ENCODE results near the gene AMIGO3.
"Not testable (repeated sequence)": the region's sequence is repeated elsewhere in the genome, so short reads cannot be mapped to it uniquely, and the experiment has no call there.

AMIGO3 gene

DNA sequence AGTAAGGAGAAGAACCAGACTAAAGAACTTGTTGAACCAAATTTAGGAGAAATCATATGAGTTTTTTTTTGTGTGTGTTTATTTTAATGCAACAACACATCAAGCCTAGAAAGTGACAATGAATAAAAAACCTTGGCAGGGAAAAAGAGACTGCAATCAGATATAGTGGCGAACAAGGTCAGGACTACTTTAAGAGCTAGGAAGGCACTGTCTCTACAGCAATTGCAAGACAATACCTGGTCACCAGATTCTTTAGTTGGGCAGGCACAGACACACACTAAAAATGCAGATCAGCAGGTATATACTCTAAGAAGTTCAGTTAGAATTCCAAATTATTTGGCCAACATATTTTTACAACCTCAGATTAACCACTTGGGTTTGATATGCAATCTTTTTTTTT lies 35.1 kb upstream of the AMIGO3 start:
- no peak for ATAC-seq (ENCODE audit: insufficient read depth, low read depth)
- Histone ChIP-seq H2AFZ (ENCODE audit: low read depth, low read length) (no peak overlapping the region), H3K79me2 (ENCODE audit: insufficient read depth, low read length) (peaks cover 91% of the 10 kb centered on the region), H3K4me3 (ENCODE audit: low read depth in 1 of 2, low read length in 2 of 2) (no peak overlapping the region), H3K9me3 (ENCODE audit: insufficient read depth, low read length, severe bottlenecking) (no peaks in the 10 kb centered on the region), H3K9ac (ENCODE audit: low read depth, low read length) (no peak overlapping the region), H4K20me1 (ENCODE audit: insufficient read depth, low read length) (peaks cover 36% of the 10 kb centered on the region; the same call in 1 of the 2 replicates), H3K4me1 (ENCODE audit: insufficient read depth, low read length) (no peaks in the 10 kb centered on the region), H3K27me3 (ENCODE audit: insufficient read depth, low read length, poor library complexity) (no peaks in the 10 kb centered on the region), H3K4me2 (ENCODE audit: insufficient read depth, low read length) (no peak overlapping the region), H3K27ac (ENCODE audit: low read length) (no peak overlapping the region), H3K36me3 (ENCODE audit: insufficient read depth, low read length) (peaks cover 3% of the 10 kb centered on the region; the same call in 1 of the 2 replicates)
- DNase-seq: no peak
- TF ChIP-seq, protein P1, sequence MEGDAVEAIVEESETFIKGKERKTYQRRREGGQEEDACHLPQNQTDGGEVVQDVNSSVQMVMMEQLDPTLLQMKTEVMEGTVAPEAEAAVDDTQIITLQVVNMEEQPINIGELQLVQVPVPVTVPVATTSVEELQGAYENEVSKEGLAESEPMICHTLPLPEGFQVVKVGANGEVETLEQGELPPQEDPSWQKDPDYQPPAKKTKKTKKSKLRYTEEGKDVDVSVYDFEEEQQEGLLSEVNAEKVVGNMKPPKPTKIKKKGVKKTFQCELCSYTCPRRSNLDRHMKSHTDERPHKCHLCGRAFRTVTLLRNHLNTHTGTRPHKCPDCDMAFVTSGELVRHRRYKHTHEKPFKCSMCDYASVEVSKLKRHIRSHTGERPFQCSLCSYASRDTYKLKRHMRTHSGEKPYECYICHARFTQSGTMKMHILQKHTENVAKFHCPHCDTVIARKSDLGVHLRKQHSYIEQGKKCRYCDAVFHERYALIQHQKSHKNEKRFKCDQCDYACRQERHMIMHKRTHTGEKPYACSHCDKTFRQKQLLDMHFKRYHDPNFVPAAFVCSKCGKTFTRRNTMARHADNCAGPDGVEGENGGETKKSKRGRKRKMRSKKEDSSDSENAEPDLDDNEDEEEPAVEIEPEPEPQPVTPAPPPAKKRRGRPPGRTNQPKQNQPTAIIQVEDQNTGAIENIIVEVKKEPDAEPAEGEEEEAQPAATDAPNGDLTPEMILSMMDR (IDR thresholded peaks at IDR 0.05; ENCODE audit: borderline replicate concordance, extremely low read depth, low read length, poor library complexity, severe bottlenecking): no peak
- TF ChIP-seq EZH2 (IDR thresholded peaks at IDR 0.05; ENCODE audit: borderline replicate concordance, low read depth, low read length, severe bottlenecking): no peak

DNA sequence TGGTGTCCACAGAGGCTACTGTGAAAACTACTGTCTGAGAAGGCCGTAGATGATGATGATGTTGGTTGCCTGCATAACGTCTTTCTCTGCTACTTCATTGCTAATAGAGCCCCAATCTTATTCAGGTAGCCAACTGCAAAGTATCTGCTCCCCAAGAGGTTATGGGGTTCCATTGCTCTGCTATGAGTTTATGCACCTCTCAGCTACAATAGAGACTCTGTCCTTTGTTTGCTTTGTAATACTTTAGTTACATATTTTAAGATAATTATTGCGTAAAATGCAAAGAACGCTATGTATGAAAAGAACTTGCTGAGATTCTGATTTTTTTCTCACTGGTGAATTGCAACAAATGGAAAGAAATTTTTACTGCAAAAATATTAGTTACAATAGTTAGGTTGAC lies 32.0 kb upstream of the AMIGO3 start:
- no peak overlapping the region for H2AFZ ChIP-seq (ENCODE audit: low read depth, low read length)
- peaks cover 27% of the 10 kb centered on the region for H3K36me3 ChIP-seq (ENCODE audit: insufficient read depth, low read length)
- no peaks in the 10 kb centered on the region for H3K4me1 ChIP-seq (ENCODE audit: insufficient read depth, low read length)
- DNase-seq (no peak), ATAC-seq (ENCODE audit: insufficient read depth, low read depth) (no peak)
- H3K9me3 ChIP-seq (ENCODE audit: insufficient read depth, low read length, severe bottlenecking): no peaks in the 10 kb centered on the region
- no peak overlapping the region for H3K4me3 ChIP-seq (ENCODE audit: low read depth in 1 of 2, low read length in 2 of 2)
- H3K4me2 ChIP-seq (ENCODE audit: insufficient read depth, low read length): no peak overlapping the region
- no peaks in the 10 kb centered on the region for H3K27me3 ChIP-seq (ENCODE audit: insufficient read depth, low read length, poor library complexity)
- H3K79me2 ChIP-seq (ENCODE audit: insufficient read depth, low read length): peaks cover 82% of the 10 kb centered on the region
- peaks cover 38% of the 10 kb centered on the region for H4K20me1 ChIP-seq (ENCODE audit: insufficient read depth, low read length)
- no peak overlapping the region for H3K27ac ChIP-seq (ENCODE audit: low read length)
- H3K9ac ChIP-seq (ENCODE audit: low read depth, low read length): no peak overlapping the region
- TF ChIP-seq, protein P1 (IDR thresholded peaks at IDR 0.05; ENCODE audit: borderline replicate concordance, extremely low read depth, low read length, poor library complexity, severe bottlenecking): no peak
- TF ChIP-seq EZH2 (IDR thresholded peaks at IDR 0.05; ENCODE audit: borderline replicate concordance, low read depth, low read length, severe bottlenecking): no peak

DNA sequence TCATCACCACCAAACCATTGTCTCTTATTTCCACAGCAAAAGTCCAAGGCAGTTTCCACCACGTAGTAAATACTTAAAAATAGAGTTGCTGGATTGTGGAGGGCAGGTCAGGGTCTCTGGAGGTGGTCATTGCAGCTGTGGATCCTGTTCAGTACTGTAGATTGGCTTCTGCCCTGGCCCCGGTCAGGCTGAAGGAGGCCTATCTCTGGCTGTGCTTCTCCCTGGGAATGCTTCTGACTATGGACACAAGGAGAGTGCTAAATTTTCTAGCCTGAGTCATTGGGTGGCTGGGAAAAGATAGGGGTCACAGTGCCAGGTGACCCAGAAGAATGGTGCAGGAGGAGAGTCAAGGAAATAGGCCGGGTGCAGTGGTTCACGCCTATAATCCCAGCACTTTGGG lies 30.6 kb upstream of the AMIGO3 start:
- no peaks in the 10 kb centered on the region for H3K4me1 ChIP-seq (ENCODE audit: insufficient read depth, low read length)
- no peak overlapping the region for H2AFZ ChIP-seq (ENCODE audit: low read depth, low read length)
- H3K36me3 ChIP-seq (ENCODE audit: insufficient read depth, low read length): peaks cover 34% of the 10 kb centered on the region
- peaks cover 80% of the 10 kb centered on the region for H3K79me2 ChIP-seq (ENCODE audit: insufficient read depth, low read length)
- no peak overlapping the region for H3K9ac ChIP-seq (ENCODE audit: low read depth, low read length)
- H3K4me3 ChIP-seq (ENCODE audit: low read depth in 1 of 2, low read length in 2 of 2): no peak overlapping the region
- ATAC-seq (ENCODE audit: insufficient read depth, low read depth): no peak
- H3K27me3 ChIP-seq (ENCODE audit: insufficient read depth, low read length, poor library complexity): no peaks in the 10 kb centered on the region
- DNase-seq: no peak
- H3K9me3 ChIP-seq (ENCODE audit: insufficient read depth, low read length, severe bottlenecking): no peaks in the 10 kb centered on the region
- TF ChIP-seq, protein P1 (IDR thresholded peaks at IDR 0.05; ENCODE audit: borderline replicate concordance, extremely low read depth, low read length, poor library complexity, severe bottlenecking): no peak
- H4K20me1 ChIP-seq (ENCODE audit: insufficient read depth, low read length): peaks cover 32% of the 10 kb centered on the region
- H3K27ac ChIP-seq (ENCODE audit: low read length): no peak overlapping the region
- H3K4me2 ChIP-seq (ENCODE audit: insufficient read depth, low read length): no peak overlapping the region

DNA sequence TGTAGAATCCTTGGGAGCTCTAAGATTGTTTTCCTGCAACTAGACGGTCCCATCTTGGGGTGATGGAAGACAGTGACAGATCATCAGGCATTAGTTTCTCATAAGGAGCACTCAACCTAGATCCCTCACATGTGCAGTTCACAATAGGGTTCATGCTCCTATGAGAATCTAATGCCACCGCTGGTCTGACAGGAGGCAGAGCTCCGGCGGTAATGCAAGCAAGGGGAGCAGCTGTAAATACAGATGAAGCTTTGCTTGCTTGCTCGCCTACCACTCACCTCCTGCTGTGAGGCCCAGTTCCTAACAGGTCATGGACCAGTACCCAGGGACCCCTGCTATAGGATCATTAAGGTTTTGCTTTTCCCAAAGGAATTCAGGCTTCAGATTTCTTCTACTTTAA lies 29.4 kb upstream of the AMIGO3 start:
- not testable (repeated sequence) for H3K9ac ChIP-seq (ENCODE audit: low read depth, low read length); H3K4me1 ChIP-seq (ENCODE audit: insufficient read depth, low read length); DNase-seq; H2AFZ ChIP-seq (ENCODE audit: low read depth, low read length); H3K9me3 ChIP-seq (ENCODE audit: insufficient read depth, low read length, severe bottlenecking); H3K4me3 ChIP-seq (ENCODE audit: low read depth in 1 of 2, low read length in 2 of 2); H3K4me2 ChIP-seq (ENCODE audit: insufficient read depth, low read length); H3K27ac ChIP-seq (ENCODE audit: low read length); H3K27me3 ChIP-seq (ENCODE audit: insufficient read depth, low read length, poor library complexity); ATAC-seq (ENCODE audit: insufficient read depth, low read depth)
- Histone ChIP-seq H3K79me2 (ENCODE audit: insufficient read depth, low read length) (peaks cover 76% of the 10 kb centered on the region), H4K20me1 (ENCODE audit: insufficient read depth, low read length) (peaks cover 29% of the 10 kb centered on the region), H3K36me3 (ENCODE audit: insufficient read depth, low read length) (peaks cover 42% of the 10 kb centered on the region)
